GM23248 (cell line): ENCODE results near the gene MBNL1.

Experiments
- EZH2 ChIP-seq: fragments of 200-600 bp; sonication (generic); IDR thresholded peaks from 2 replicates; pipeline ENCODE4 v1.6.1; 2018; ENCODE audit warnings: antibody characterized with exemption, mild to moderate bottlenecking; ENCODE audit not compliant: insufficient read depth, poor library complexity, severe bottlenecking
- EZH2phosphoT487 ChIP-seq: fragments of 200-600 bp; sonication (generic); IDR thresholded peaks from 2 replicates; pipeline ENCODE4 v1.6.1; 2018; ENCODE audit warnings: antibody characterized with exemption, moderate library complexity, mild to moderate bottlenecking, low read depth; ENCODE audit not compliant: insufficient read depth

DNA sequence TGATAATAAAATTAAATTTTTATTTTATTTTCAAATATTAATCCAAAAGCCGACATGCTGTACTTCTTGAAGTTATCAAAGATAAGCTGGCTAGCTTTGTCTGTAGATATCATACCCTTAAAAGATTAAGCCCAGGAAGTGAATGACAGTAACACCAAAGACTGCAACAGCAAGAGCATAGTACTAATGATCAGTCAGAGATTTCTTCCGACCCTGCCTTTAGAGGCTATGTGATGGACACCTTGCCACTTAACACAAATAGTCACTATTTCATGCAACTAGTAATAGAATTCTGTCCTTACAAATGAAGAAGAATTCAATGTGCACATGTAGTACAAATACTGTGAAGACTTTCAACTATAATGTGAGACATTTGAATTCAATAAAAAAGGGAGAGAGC is 9.3 kb upstream of the MBNL1 start:
- TF ChIP-seq EZH2phosphoT487 (no peak), EZH2 (no peak)
